NCI-H524 treated with DMSO at 0.1 percent for 48 hours (cell line): ENCODE data around the gene NLGN1.
"Not testable (repeated sequence)": the region's sequence is repeated elsewhere in the genome, so short reads cannot be mapped to it uniquely, and the experiment has no call there.

Experiments
- DNase-seq: peaks from one replicate; lab custom pipeline; 2025; lab: John Stamatoyannopoulos, UW

Gene NLGN1

DNA sequence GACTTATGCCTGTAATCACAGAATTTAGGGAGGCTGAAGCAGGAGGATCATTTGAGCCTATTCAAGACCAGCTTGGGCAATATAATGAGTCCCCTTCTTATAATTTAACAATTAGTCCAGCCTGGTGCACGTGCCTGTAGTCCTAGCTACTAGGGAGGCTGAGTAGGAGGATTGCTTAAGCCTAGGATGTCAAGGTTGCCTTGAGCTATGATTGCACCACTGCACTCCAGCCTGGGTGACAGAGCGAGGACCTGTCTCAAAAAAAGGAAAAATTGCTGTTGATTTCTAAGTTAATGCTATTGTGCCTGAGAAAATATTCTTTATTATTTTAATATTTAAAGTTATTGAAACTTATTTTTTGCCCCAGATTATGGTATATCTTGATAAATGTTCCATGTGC, 159.0 kb downstream of the NLGN1 start:
- no peak for DNase-seq

DNA sequence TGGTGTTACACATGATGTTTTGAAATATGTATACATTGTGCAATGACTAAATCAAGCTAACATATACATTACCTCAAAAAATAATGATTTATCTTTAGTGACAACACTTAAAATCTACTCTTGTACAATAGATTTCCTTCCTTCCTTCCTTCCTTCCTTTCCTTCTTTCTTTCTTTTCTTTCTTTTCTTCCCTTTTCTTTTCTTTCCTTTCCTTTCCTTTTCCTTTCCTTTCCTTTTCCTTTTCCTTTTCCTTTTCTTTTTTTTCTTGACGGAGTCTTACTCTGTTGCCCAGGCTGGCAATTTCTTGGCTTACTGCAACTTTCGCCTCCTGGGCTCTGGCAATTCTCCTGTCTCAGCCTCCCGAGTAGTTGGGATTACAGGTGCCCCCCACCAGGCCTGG, 170.5 kb downstream of the NLGN1 start:
- DNase-seq = no peak

DNA sequence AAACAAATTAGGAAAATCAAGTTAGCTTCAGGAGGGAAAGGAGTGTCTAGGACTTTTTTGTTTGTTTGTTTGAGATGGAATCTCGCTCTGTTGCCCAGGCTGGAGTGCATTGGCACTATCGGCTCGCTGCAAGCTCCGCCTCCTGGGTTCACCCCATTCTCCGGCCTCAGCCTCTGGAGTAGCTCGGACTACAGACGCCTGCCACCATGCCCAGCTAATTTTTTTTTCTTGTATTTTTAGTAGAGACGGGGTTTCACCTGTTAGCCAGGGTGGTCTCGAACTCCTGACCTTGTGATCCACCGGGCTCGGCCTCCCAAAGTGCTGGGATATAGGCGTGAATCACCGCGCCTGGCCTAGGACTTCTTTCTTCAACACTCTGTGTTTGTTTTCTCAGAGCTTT, 171.1 kb downstream of the NLGN1 start:
- DNase-seq = no peak

DNA sequence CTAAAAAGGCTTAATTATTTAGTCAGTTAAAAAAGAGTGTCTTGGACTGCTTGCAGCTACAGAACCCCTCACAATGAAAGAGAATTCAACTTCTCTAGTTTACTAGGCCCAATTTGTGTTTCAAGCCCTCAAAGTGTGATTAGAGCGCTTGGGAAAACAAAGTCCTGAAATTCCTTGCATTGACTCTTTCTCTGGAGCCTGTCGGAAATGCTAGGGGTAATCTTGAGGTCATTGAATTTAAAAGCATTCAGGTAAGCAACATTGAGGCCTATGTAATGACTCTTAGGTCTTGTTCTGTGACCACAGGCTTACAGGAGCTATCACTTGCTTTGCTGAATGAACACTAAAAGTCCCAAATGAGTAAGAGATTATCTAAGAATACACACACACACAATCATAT, 186.0 kb downstream of the NLGN1 start:
- DNase-seq = no peak

GRCh38 chr3:173584093-173584837, 186.7 kb downstream of the NLGN1 start:
- DNase-seq = no peak

DNA sequence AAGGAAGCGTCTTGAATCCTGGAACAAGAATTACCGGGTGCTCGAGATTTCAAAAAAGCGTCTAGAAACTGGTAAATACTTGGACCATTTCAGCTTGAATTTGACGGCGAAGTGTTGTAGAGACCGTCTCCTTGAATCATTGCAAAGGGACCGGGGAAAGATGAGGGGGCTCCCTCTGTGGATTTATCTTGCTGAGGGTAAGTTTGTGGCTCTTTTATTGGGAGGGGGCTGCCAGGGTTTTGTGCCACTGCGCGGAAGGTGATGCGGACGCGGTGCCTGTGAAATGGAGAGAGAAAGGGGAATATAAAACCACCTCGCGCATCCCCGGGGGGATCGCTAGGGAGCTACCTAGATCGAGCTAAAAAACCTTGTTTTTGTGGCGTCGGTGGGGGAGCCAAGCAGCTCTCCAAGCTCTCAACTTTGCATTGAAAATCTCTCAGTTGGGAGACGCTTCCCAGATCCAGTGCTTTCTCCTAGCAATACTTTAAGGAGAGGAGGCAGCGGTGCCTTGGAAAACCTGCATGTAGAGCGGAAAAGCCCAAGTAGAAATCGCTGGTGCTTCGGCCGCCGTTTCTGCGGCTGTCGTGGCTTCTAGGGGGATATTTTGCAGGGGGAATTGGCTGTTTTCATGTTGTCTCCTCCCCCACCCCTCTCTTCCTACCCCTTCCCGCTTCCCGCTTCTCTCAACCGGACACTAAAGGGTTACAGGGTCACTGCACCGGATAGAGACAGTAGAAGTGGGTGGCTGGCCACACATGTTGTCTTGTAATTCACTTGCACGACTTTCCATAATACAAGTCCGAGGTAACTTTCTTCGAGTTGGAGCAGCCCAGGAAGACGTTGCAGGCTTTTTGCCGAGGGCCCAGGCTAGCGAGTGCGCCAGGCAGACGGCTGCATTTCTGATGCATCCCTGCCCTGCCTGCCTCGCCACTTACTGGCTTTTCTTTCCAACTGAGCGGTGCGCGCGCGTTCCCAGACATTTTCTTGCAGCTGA, 187.6 kb downstream of the NLGN1 start:
- peak; percentile 54 for DNase-seq

DNA sequence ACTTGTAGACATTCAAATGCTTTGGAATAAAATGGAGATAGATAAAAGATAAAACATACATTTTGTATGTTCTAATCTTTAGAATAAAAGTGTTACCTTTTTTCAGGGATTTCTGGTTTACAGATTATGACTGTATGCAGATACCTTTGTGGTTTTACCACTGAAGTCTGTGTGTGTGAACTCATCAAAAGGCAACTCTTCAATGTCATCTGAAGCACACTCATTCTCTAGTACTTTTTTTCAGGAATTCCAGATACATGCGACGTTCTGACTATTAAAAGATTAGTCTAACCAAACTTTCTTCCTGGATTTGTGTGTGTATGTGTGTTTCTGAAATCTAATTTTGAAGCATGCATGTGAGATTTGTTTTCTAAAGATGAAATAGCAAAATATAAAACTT, 188.6 kb downstream of the NLGN1 start:
- no peak for DNase-seq

GRCh38 chr3:173587055-173587454, 189.5 kb downstream of the NLGN1 start:
- no peak for DNase-seq

DNA sequence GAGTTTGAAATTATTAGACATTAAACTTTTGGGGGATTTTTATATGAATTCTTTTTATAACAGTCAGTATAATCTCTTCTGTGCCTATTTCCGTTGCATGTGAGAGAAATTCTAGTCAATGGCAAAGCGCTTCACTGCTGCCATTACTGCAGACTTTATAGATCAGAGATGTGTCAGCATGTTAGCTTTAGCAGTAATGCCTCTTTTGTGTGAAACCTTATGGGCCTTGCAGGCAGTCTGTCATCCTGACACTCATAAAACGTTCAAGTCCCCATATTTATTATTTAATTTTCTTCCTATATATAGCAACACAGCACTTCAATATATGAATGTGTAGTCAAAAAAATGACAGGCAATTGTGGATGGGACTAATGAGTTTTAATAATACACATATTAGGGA, 191.0 kb downstream of the NLGN1 start:
- DNase-seq = no peak

GRCh38 chr3:173589116-173589515, 191.6 kb downstream of the NLGN1 start:
- no peak for DNase-seq

- DNase-seq = no peak
These were observed 193.9 kb downstream of the NLGN1 start for GRCh38 chr3:173591401-173591800.

DNA sequence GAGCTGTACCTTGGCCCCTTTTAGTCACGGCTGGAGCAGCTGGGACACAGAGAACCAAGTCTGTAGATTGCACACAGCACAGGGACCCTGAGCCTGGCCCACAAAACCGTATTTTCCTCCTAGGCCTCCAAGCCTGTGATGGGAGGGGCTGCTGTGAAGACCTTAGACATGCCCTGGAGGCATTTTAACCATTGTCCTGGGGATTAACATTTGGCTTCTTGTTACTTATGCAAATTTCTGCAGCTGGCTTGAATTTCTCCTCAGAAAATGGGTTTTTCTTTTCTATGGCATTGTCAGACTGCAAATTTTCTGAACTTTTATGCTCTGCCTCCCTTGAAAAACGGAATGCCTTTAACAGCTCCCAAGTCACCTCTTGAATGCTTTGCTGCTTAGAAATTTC, 197.3 kb downstream of the NLGN1 start:
- not testable (repeated sequence) for DNase-seq

DNA sequence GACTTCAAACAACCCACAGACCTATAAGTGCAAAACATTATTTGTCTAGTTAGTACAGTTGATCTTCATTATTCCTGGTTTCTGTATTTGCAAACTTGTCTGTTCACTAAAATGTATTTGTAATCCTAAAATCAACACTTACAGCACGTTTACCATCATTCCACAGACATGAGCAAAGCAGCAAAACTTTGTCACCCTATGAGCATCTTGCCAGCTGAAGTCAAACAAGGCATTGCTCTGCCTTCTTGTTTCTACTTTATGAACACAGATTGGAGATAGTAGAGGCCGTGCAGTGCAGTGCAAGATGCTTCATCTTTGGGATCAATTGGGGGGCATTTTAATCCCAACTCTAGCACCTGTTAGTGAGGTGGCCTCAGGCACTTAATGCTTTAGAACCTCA, 202.1 kb downstream of the NLGN1 start:
- DNase-seq = no peak

DNA sequence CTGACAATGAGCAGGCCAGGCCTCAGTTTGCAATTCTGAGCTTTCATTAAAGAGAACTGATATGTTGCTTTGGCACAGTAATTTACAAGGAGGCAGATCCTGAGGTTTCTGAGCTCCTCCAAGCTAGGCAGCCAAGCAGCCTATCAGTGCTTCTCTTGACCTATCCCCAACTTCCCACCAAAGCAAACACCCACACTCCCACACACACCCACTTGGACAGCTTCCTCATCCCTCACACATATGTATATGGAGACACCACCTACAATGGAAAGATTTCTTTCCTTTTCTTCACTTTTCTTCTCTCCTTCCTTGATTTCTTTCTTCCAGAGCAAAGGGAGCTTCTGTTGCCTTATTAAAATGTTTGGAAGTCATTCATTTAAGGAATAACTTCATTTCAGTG, 217.0 kb downstream of the NLGN1 start:
- DNase-seq = no peak

GRCh38 chr3:173615661-173616060, 218.1 kb downstream of the NLGN1 start:
- DNase-seq = peak; percentile 27

- DNase-seq = no peak
These were observed 219.9 kb downstream of the NLGN1 start for GRCh38 chr3:173617490-173617889.

DNA sequence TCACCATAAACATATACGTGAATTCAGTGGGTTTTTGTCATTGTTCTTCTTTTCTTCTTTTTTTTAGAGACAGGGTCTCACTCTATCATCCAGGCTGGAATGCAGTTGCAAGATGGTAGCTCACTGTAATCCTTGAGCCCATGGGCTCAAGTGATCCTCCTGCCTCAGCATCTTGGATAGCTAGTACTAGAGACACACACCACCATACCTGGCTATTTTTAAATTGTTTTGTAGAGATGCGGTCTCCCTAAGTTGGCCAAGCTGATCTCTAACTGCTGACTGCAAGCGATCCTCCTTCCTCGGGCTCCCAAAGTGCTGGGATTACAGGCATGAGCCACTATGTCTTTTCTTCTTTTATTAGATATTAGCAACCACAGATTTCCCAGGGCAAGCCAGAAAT, 220.6 kb downstream of the NLGN1 start:
- DNase-seq = no peak

DNA sequence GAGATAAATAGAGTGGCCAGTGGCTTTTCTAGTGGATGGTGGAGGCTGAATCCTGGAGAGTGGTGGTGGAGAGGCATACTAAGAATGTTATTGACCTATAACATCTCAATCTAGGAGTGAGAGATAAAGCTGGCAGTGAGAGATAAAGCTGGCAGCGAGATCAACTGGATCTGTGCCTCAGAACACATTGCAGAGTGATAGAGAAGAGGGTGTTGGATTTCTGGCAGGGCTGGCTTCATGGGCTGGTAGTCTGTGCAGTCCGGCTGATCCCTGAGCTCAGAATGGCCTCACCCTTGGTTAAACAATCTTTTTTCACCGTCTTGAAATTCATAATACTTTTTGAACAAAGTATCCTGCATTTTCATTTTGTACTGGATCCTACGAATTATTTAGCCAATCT, 221.2 kb downstream of the NLGN1 start:
- DNase-seq = no peak

DNA sequence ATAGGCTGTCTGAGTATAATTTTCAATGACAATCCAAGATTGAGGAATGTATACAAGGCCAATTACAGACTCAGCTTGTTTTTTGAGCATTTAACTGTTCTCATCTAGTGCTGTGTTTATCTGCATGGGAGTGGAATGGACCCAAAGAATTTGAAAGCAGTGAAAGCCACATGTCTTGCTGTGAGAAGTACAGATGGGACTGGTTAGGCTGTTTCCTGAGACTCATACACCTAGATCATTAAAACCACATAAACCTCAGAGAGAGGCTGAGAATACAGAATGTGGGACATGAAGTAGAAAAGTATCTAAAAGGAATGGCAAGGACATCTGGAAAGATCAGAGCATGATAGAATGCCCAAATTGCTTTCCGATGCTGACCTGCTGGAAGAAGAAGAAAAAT, 224.6 kb downstream of the NLGN1 start:
- no peak for DNase-seq

- DNase-seq = no peak
These were observed 226.5 kb downstream of the NLGN1 start for GRCh38 chr3:173624086-173624485.

GRCh38 chr3:173630849-173631248, 233.3 kb downstream of the NLGN1 start:
- DNase-seq = no peak

GRCh38 chr3:173632945-173633344, 235.4 kb downstream of the NLGN1 start:
- DNase-seq = no peak

DNA sequence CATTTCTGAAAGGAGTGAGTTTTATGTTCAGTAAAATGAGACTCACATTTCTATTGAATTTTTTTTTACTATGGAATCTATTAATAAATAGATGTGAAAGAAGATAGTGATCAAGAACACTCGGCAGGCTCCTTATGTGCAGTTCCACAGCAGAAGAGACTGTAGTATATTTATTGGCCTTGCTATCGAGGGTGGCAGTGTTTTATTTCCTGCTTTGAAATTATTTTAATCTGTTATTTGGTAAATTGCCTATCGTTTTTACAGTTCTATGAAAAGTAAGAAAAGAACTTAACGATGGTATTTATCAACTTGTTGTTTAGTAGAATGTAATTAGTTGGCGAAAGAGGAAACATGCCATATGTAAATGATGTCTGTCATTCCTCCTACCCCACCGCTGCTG, 238.3 kb downstream of the NLGN1 start:
- DNase-seq = no peak
